Endodermal cell (in vitro differentiated cells): ENCODE measurements around the gene EFEMP1. TPM values are rescaled to one million over a fixed set of nuclear protein-coding genes. Genes with fewer than 3 reads are reported as not detected.

Experiments used
- DNase-seq: peaks from one replicate; pipeline ENCODE4 v3.0.0-alpha.2; 2017
- H3K27ac ChIP-seq: 2 replicates; pipeline ENCODE4 v1.5.1; 2013; ENCODE audit warnings: mild to moderate bottlenecking, low read depth, low read length, moderate library complexity
- H3K27me3 ChIP-seq: 2 replicates; pipeline ENCODE4 v1.6.1; 2013; ENCODE audit warnings: mild to moderate bottlenecking, low read length, moderate library complexity; ENCODE audit not compliant: insufficient read depth, control insufficient read depth, poor library complexity, severe bottlenecking
- H3K36me3 ChIP-seq: 2 replicates; pipeline ENCODE4 v1.7.0; 2013; ENCODE audit warnings: mild to moderate bottlenecking, low read length, moderate library complexity; ENCODE audit not compliant: control insufficient read depth, insufficient read depth
- H3K4me1 ChIP-seq: one replicate; pipeline ENCODE4 v1.7.0; 2013; ENCODE audit warnings: low read length; ENCODE audit not compliant: control insufficient read depth, insufficient read depth
- H3K4me3 ChIP-seq: 2 replicates; pipeline ENCODE4 v1.5.1; 2013; ENCODE audit warnings: mild to moderate bottlenecking, low read length, moderate library complexity
- H3K9ac ChIP-seq: 2 replicates; pipeline ENCODE4 v1.6.1; 2013; ENCODE audit warnings: mild to moderate bottlenecking, low read length, moderate library complexity; ENCODE audit not compliant: poor library complexity, severe bottlenecking; ENCODE audit errors: extremely low read depth
- H3K9me3 ChIP-seq: 2 replicates; pipeline ENCODE4 v1.6.1; 2013; ENCODE audit warnings: mild to moderate bottlenecking, low read length, moderate library complexity; ENCODE audit not compliant: control insufficient read depth
- H3K27ac Mint-ChIP-seq: 2 replicates; pipeline ENCODE4 v1.8.0; 2020; ENCODE audit warnings: mixed read lengths
- H3K27me3 Mint-ChIP-seq: 2 replicates; pipeline ENCODE4 v1.8.0; 2021; ENCODE audit warnings: mild to moderate bottlenecking, mixed read lengths; ENCODE audit not compliant: insufficient read depth
- H3K36me3 Mint-ChIP-seq: 2 replicates; pipeline ENCODE4 v1.8.0; 2020; ENCODE audit warnings: low read depth, mixed read lengths
- H3K4me1 Mint-ChIP-seq: 2 replicates; pipeline ENCODE4 v1.8.0; 2020; ENCODE audit warnings: mixed read lengths
- H3K4me3 Mint-ChIP-seq: 2 replicates; pipeline ENCODE4 v1.8.0; 2020; ENCODE audit warnings: mild to moderate bottlenecking, moderate library complexity, mixed read lengths
- H3K9me3 Mint-ChIP-seq: 2 replicates; pipeline ENCODE4 v1.8.0; 2020; ENCODE audit warnings: mild to moderate bottlenecking, mixed read lengths
- CTCF ChIP-seq: fragments of 200-600 bp; sonication (generic); conservative IDR thresholded peaks from 2 replicates; pipeline ENCODE4 v1.5.0; 2021; ENCODE audit warnings: antibody characterized with exemption, mild to moderate bottlenecking
- WGBS, 2 experiments: methylation state at CpG; one replicate each; pipeline versions ENCODE4 v1.1.5 to v1.1.7; 2013; ENCODE audit warnings: missing lambda C conversion rate in 2 of 2, mixed read lengths in 1 of 2; ENCODE audit not compliant: insufficient coverage in 1 of 2, insufficient read length in 1 of 2; 5-methylcytosine and 5-hydroxymethylcytosine counted together
- total RNA-seq, 2 donors: library from RNA; stranded (reverse); fragmentation: NEBNext Ultra II Directional in 1 of 2; extraction: Animal tissue kit (Norgen Biotek cat#: 25700) in 1 of 2; gene quantifications; 2 replicates in 1 of 2; 3 replicates in 1 of 2; pipeline ENCODE4 v1.2.1, GENCODE V29; 2021

Gene EFEMP1
- total RNA-seq, 2 donors from 2014 or later, result 2.6 to 3.3 TPM

- Mint-ChIP-seq H3K9me3 (no peaks in the 10 kb centered on the region), H3K4me1 (peaks cover 10% of the 10 kb centered on the region), H3K4me3 (peak overlapping the region; percentile 68), H3K36me3 (no peaks in the 10 kb centered on the region), H3K27ac (no peak overlapping the region), H3K27me3 (peaks cover 52% of the 10 kb centered on the region)
- Histone ChIP-seq H3K9ac (no peak overlapping the region), H3K4me3 (peak overlapping the region; percentile 82), H3K36me3 (no peaks in the 10 kb centered on the region), H3K4me1 (no peaks in the 10 kb centered on the region), H3K27me3 (peaks cover 59% of the 10 kb centered on the region), H3K27ac (no peak overlapping the region), H3K9me3 (no peaks in the 10 kb centered on the region)
- TF ChIP-seq CTCF, result no peak
- peak; percentile 73 for DNase-seq
- 6 to 9% methylated on average over 6 to 19 of the region's 19 CpGs for WGBS, 2 experiments
These were observed 1.2 kb downstream of the EFEMP1 start for GRCh38 chr2:55922291-55922907.

GRCh38 chr2:55919574-55919973 lies 4.0 kb downstream of the EFEMP1 start:
- H3K36me3 Mint-ChIP-seq, result no peaks in the 10 kb centered on the region
- Histone ChIP-seq H3K36me3 (no peaks in the 10 kb centered on the region), H3K9ac (no peak overlapping the region), H3K27ac (no peak overlapping the region), H3K4me3 (no peak overlapping the region), H3K9me3 (no peaks in the 10 kb centered on the region), H3K4me1 (no peaks in the 10 kb centered on the region), H3K27me3 (peaks cover 47% of the 10 kb centered on the region)
- no peak for TF ChIP-seq CTCF
- H3K9me3 Mint-ChIP-seq, result no peaks in the 10 kb centered on the region
- 90 to 100% methylated on average over 1 to 3 of the region's 3 CpGs for WGBS, 2 experiments
- no peak overlapping the region for H3K4me3 Mint-ChIP-seq
- H3K27ac Mint-ChIP-seq, result no peak overlapping the region
- peaks cover 6% of the 10 kb centered on the region for H3K4me1 Mint-ChIP-seq
- no peak for DNase-seq
- H3K27me3 Mint-ChIP-seq, result peaks cover 31% of the 10 kb centered on the region

GRCh38 chr2:55918856-55919255 lies 4.7 kb downstream of the EFEMP1 start:
- no peak overlapping the region for H3K27ac ChIP-seq
- H3K9ac ChIP-seq, result no peak overlapping the region
- Mint-ChIP-seq H3K4me3 (no peak overlapping the region), H3K27ac (no peak overlapping the region), H3K27me3 (peaks cover 24% of the 10 kb centered on the region), H3K36me3 (no peaks in the 10 kb centered on the region), H3K4me1 (peaks cover 6% of the 10 kb centered on the region), H3K9me3 (no peaks in the 10 kb centered on the region)
- H3K27me3 ChIP-seq, result peaks cover 40% of the 10 kb centered on the region
- no peak overlapping the region for H3K4me3 ChIP-seq
- 87 to 92% methylated on average over 1 of the region's 1 CpG for WGBS, 2 experiments
- no peak for DNase-seq
- H3K9me3 ChIP-seq, result no peaks in the 10 kb centered on the region
- H3K36me3 ChIP-seq, result no peaks in the 10 kb centered on the region
- H3K4me1 ChIP-seq, result no peaks in the 10 kb centered on the region
- TF ChIP-seq CTCF, result no peak
